T-helper 1 cell treated with Interleukin-12 subunit alpha and Interleukin-12 subunit beta and Interleukin-4 antibody, amounts not matched to agents 30 μg/mL and 1 μg/mL, for 36 hours (primary cell): ENCODE results near the gene SLC15A3.
A peak's percentile ranks its signal among the peaks of the same experiment; 100 is the strongest.

Source experiments
- H3K27ac Mint-ChIP-seq: one replicate; pipeline ENCODE4 v1.8.0; 2021; ENCODE audit warnings: mild to moderate bottlenecking, mixed read lengths
- H3K27me3 Mint-ChIP-seq: one replicate; pipeline ENCODE4 v1.8.0; 2021; ENCODE audit warnings: low read depth, mixed read lengths
- H3K36me3 Mint-ChIP-seq: one replicate; pipeline ENCODE4 v1.8.0; 2021; ENCODE audit warnings: low read depth, mixed read lengths
- H3K4me1 Mint-ChIP-seq: one replicate; pipeline ENCODE4 v1.8.0; 2021; ENCODE audit warnings: low read depth, mixed read lengths
- H3K4me3 Mint-ChIP-seq: one replicate; pipeline ENCODE4 v1.8.0; 2021; ENCODE audit warnings: mild to moderate bottlenecking, moderate library complexity, mixed read lengths
- H3K9me3 Mint-ChIP-seq: one replicate; pipeline ENCODE4 v1.8.0; 2021; ENCODE audit warnings: mixed read lengths

The SLC15A3 gene

GRCh38 chr11:60951904-60952741 lies at the start of gene SLC15A3:
SLC15A3 (minus strand) TSS chr11:60952176; CDS start chr11:60951551, 625 bp downstream.
- peaks cover 37% of the 10 kb centered on the region for H3K27me3 Mint-ChIP-seq
- H3K36me3 Mint-ChIP-seq = no peaks in the 10 kb centered on the region
- H3K9me3 Mint-ChIP-seq = no peaks in the 10 kb centered on the region
- H3K4me1 Mint-ChIP-seq = peaks cover 19% of the 10 kb centered on the region
- peak within 1 kb of the TSS; percentile 76 for H3K4me3 Mint-ChIP-seq
- H3K27ac Mint-ChIP-seq = peak within 1 kb of the TSS; percentile 49

DNA sequence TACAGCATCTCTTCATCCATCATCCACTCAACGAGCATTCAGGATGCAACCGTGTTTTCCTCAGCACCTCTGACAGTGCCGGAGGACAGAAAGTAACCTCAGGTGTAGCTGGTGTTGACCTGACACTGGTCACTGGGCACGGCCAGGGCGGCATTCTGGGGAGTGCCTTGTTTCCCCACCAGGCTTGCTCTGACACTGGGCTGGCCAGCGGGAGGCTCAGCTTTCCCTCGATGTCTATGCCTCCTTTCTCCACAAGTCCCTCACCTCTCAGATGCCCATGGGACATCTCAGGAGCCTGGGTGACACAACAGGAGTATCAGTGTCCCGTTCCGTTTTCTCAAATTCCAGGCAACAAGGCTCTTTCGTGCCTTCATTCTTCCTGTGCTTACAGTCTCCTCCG lies 48.5 kb upstream of the SLC15A3 start:
- peaks cover 52% of the 10 kb centered on the region for H3K4me1 Mint-ChIP-seq
- H3K4me3 Mint-ChIP-seq = no peak overlapping the region
- H3K27ac Mint-ChIP-seq = no peak overlapping the region
- H3K9me3 Mint-ChIP-seq = no peaks in the 10 kb centered on the region
- no peaks in the 10 kb centered on the region for H3K27me3 Mint-ChIP-seq
- peaks cover 44% of the 10 kb centered on the region for H3K36me3 Mint-ChIP-seq

DNA sequence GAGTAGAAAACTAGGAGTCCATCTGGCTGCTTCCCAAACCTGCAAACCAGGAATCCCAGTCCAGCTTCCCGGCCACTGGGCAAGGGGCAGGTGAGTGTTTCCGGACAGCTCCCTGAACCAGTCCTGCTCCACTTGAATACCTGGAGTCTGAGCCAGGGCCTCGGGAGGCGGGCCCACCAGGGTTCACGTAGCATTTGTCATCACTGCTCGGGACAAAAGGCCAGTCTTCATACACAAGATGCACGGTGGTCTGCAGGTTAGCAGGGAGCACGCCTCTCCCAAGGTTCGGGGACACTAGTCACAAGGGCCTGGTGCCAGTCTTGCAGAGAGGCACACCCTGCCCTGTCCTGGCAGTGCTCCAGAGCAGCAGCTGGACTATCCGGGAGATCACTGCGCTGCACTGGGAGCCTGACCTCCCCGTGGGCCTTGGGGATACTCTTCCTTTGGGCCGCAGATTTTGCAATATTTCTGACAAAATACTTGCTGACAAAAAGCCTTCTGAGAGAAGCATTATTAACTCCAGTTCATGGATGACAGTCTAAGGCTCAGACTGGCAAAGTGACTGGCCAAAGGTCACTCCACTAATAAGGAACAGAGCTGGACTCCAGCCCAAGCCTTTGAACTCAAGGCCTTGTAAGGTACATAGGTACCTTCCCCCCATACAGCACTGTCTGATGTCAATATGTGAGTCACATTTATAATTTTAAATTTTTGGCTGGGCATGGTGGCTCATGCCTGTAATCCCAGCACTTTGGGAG lies 44.6 kb upstream of the SLC15A3 start:
- Mint-ChIP-seq H3K4me3 (no peak overlapping the region), H3K4me1 (peaks cover 51% of the 10 kb centered on the region), H3K36me3 (peaks cover 46% of the 10 kb centered on the region), H3K27ac (no peak overlapping the region), H3K27me3 (no peaks in the 10 kb centered on the region), H3K9me3 (no peaks in the 10 kb centered on the region)

GRCh38 chr11:60995798-60996197 lies 43.8 kb upstream of the SLC15A3 start:
- H3K36me3 Mint-ChIP-seq = peaks cover 49% of the 10 kb centered on the region
- peak overlapping the region; percentile 67 for H3K27ac Mint-ChIP-seq
- no peaks in the 10 kb centered on the region for H3K27me3 Mint-ChIP-seq
- H3K9me3 Mint-ChIP-seq = no peaks in the 10 kb centered on the region
- H3K4me3 Mint-ChIP-seq = no peak overlapping the region
- peaks cover 56% of the 10 kb centered on the region for H3K4me1 Mint-ChIP-seq

- peaks cover 47% of the 10 kb centered on the region for H3K36me3 Mint-ChIP-seq
- H3K27ac Mint-ChIP-seq = peak overlapping the region; percentile 88
- peak overlapping the region; percentile 66 for H3K4me3 Mint-ChIP-seq
- H3K9me3 Mint-ChIP-seq = no peaks in the 10 kb centered on the region
- peaks cover 61% of the 10 kb centered on the region for H3K4me1 Mint-ChIP-seq
- H3K27me3 Mint-ChIP-seq = no peaks in the 10 kb centered on the region
These were observed 42.6 kb upstream of the SLC15A3 start for GRCh38 chr11:60994541-60995080.

DNA sequence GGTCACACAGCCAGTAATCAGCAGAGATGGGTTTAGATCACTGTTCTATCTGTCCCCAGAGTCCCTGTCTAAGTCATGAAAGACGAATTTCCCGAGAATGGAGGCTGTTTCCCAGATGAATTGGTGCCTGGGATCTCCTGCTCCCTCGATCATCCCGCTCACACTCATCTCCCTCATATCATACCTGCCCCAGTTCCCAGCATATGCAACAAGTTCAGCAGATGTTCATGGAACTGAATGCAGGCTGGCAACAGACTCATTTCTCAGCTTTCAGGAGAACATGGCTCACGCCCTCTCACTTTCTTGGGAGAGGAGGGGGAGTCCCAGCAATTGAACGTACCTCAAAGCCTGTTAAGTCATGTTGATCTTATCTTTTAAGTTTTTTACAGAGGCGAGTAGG lies 41.6 kb upstream of the SLC15A3 start:
- H3K4me1 Mint-ChIP-seq = peaks cover 66% of the 10 kb centered on the region
- no peaks in the 10 kb centered on the region for H3K27me3 Mint-ChIP-seq
- peaks cover 55% of the 10 kb centered on the region for H3K36me3 Mint-ChIP-seq
- H3K27ac Mint-ChIP-seq = peak overlapping the region; percentile 84
- H3K4me3 Mint-ChIP-seq = peak overlapping the region; percentile 70
- no peaks in the 10 kb centered on the region for H3K9me3 Mint-ChIP-seq

- H3K9me3 Mint-ChIP-seq = no peaks in the 10 kb centered on the region
- peaks cover 66% of the 10 kb centered on the region for H3K4me1 Mint-ChIP-seq
- H3K36me3 Mint-ChIP-seq = peaks cover 55% of the 10 kb centered on the region
- H3K4me3 Mint-ChIP-seq = peak overlapping the region; percentile 22
- H3K27me3 Mint-ChIP-seq = no peaks in the 10 kb centered on the region
- peak overlapping the region; percentile 84 for H3K27ac Mint-ChIP-seq
These were observed 41.0 kb upstream of the SLC15A3 start for GRCh38 chr11:60992842-60993409.

- Mint-ChIP-seq H3K4me3 (peak overlapping the region; percentile 34), H3K27ac (peak overlapping the region; percentile 65), H3K9me3 (no peaks in the 10 kb centered on the region), H3K27me3 (no peaks in the 10 kb centered on the region), H3K36me3 (peaks cover 60% of the 10 kb centered on the region), H3K4me1 (peaks cover 72% of the 10 kb centered on the region)
These were observed 39.5 kb upstream of the SLC15A3 start for GRCh38 chr11:60991457-60991856.

DNA sequence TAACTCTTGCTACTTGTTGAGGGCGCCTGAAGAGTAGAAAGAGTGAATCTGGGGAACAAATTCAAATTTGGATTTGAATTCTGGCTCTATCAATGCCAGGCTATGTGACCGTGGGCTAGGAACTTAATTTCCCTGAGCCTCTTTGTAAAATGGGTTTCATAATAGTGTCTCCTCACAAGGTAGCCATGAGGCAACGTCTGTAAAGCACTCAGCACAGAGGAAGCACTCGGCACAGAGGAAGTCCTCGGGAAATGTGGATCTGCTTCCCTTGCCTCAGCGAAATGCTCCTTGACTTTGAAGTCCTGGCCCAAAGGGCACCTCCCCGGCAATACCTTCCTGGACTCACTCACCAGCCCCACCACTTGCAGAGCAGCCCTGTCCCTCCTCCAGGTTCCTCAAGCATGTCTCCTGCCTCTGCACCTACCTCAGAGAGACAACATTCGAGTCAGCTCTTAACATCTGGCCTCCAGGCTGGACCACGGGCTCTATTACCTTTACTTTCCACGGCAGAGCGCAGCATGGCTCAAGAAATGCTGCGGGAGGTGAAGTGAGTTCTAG lies 37.2 kb upstream of the SLC15A3 start:
- H3K27me3 Mint-ChIP-seq = no peaks in the 10 kb centered on the region
- H3K4me3 Mint-ChIP-seq = peak overlapping the region; percentile 58
- peaks cover 53% of the 10 kb centered on the region for H3K36me3 Mint-ChIP-seq
- no peaks in the 10 kb centered on the region for H3K9me3 Mint-ChIP-seq
- peak overlapping the region; percentile 97 for H3K27ac Mint-ChIP-seq
- H3K4me1 Mint-ChIP-seq = peaks cover 75% of the 10 kb centered on the region

DNA sequence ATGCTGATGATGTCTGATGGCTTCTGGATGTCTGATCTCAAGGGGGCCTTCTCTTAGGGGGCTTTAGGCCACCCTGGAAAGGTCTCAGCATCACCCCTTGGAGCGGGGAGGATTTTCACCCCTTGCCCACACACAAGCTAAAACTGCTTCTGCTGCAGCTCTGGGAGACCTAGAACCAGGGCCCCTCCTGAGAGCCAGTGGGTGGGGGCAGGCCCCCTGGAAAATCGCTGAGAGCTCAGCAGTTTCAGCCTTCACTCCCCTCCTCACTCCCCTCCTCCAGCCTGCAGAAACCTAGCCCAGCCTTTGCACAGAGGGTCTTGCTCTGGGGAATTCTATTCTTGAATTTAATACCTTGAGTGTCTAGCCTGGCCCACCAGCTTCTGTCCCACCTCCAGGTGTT lies 36.7 kb upstream of the SLC15A3 start:
- no peaks in the 10 kb centered on the region for H3K27me3 Mint-ChIP-seq
- H3K4me1 Mint-ChIP-seq = peaks cover 77% of the 10 kb centered on the region
- H3K9me3 Mint-ChIP-seq = no peaks in the 10 kb centered on the region
- peaks cover 55% of the 10 kb centered on the region for H3K36me3 Mint-ChIP-seq
- H3K27ac Mint-ChIP-seq = peak overlapping the region; percentile 97
- H3K4me3 Mint-ChIP-seq = peak overlapping the region; percentile 58

DNA sequence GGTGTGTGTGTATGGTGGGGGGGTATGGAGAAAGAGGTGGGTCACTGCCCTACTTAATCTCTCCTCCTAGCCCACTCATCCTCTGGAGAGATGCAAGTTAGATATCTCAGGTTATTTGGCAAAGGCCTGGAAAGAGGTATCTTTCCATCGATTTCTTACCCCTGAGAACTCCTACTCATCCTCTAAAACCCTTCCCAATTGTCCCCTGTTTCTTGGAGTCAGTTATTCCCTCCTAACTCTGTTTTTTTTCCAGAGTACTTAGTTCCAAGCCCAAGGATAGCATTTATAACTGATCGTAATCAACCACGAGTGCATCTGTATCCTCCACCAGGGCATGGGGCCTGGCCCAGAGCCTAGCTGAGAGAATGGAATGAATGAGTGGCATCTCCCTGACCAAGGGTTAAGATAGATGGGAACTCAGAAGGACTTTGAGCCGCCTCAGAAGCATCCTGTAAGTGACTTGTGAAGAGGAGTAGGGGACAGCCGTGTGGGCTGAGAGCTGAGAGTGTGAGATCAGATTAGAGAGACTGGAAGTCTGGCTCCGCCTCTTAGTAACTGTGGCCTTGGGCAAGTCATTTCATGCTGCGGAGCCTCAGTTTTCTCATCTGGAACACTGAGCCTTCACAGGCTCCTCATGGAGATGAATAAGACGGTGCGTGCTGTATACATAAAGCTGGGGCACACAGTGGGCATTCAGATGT lies 35.8 kb upstream of the SLC15A3 start:
- Mint-ChIP-seq H3K9me3 (no peaks in the 10 kb centered on the region), H3K4me3 (peak overlapping the region; percentile 84), H3K27me3 (no peaks in the 10 kb centered on the region), H3K4me1 (peaks cover 76% of the 10 kb centered on the region), H3K27ac (peak overlapping the region; percentile 97), H3K36me3 (peaks cover 51% of the 10 kb centered on the region)

- Mint-ChIP-seq H3K36me3 (peaks cover 54% of the 10 kb centered on the region), H3K4me3 (peak overlapping the region; percentile 84), H3K4me1 (peaks cover 80% of the 10 kb centered on the region), H3K27ac (peak overlapping the region; percentile 97), H3K27me3 (no peaks in the 10 kb centered on the region), H3K9me3 (no peaks in the 10 kb centered on the region)
These were observed 34.3 kb upstream of the SLC15A3 start for GRCh38 chr11:60985991-60986915.

DNA sequence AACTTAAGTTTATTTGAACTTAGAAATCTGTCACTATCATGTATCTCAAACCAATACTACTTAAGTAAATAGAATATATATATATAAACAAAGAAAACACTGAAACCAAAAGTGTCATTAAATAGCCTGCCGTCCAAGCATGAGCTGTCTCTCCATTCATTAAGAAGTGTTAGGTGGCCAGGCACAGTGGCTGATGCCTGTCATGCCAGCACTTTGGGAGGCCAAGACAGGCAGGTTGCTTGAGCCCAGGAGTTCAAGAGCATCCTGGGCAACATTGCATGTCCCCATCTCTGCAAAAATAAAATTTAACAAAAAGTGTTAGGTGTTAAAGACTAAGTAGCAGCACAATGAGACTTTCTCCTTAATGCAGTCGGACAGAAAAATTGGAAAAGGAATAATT lies 33.5 kb upstream of the SLC15A3 start:
- Mint-ChIP-seq H3K9me3 (no peaks in the 10 kb centered on the region), H3K27me3 (no peaks in the 10 kb centered on the region), H3K4me3 (peak overlapping the region; percentile 84), H3K36me3 (peaks cover 50% of the 10 kb centered on the region), H3K27ac (peak overlapping the region; percentile 97), H3K4me1 (peaks cover 74% of the 10 kb centered on the region)
